Prostate gland (tissue), 2 donors: ENCODE results near the gene UBAC2. TPM values are rescaled to one million over a fixed set of nuclear protein-coding genes. Genes with fewer than 3 reads are reported as not detected.

Source experiments
- DNase-seq: peaks from one replicate; pipeline ENCODE4 v3.0.0-alpha.2; 2019; ENCODE audit warnings: low spot score
- H3K27ac ChIP-seq, 2 donors: fragments of 200-600 bp; sonication (generic); 2 replicates each; pipeline ENCODE4 v1.5.1; 2017 to 2019
- H3K27me3 ChIP-seq: fragments of 200-600 bp; sonication (generic); replicated peaks from 2 replicates; pipeline ENCODE4 v1.5.1; 2019; ENCODE audit not compliant: insufficient read depth
- H3K36me3 ChIP-seq, 2 donors: fragments of 200-600 bp; sonication (generic); 1 replicate in 1 of 2; 2 replicates in 1 of 2; pipeline versions ENCODE4 v1.5.1 to v1.8.1; 2017 to 2019
- H3K4me1 ChIP-seq: fragments of 200-600 bp; sonication (generic); replicated peaks from 2 replicates; pipeline ENCODE4 v1.5.1; 2019
- H3K4me3 ChIP-seq, 2 donors: fragments of 200-600 bp; sonication (generic); 2 replicates each; pipeline ENCODE4 v1.5.1; 2017 to 2019
- H3K9me3 ChIP-seq: fragments of 200-600 bp; sonication (generic); 2 replicates; pipeline ENCODE4 v1.5.1; 2017
- POLR2A ChIP-seq: fragments of 450-650 bp; IDR thresholded peaks from one replicate; pipeline ENCODE4 v1.6.1; 2016; ENCODE audit warnings: antibody characterized with exemption, mild to moderate bottlenecking
- POLR2AphosphoS5 ChIP-seq: sonication (generic); formaldehyde crosslinking; IDR thresholded peaks from one replicate; pipeline ENCODE4 v1.6.1; 2017; ENCODE audit warnings: antibody characterized with exemption
- WGBS: methylation state at CpG from one replicate; pipeline ENCODE4 v1.1.5; 2018; 5-methylcytosine and 5-hydroxymethylcytosine counted together
- intact Hi-C: fragments of 100-400 bp; cut with DNase I; formaldehyde crosslinking; loops from one replicate; pipeline ENCODE4 v1.14.2; 2022
- total RNA-seq, 2 donors: library from RNA; depleted of rRNA; stranded (reverse); fragments of >200 nt; gene quantifications; one replicate each; pipeline ENCODE4 v1.1.0, GENCODE V29; 2016
- TF ChIP-seq, protein P1 (sequence below), 4 experiments: fragments of 200-600 bp in 2 of 4; fragments of 450-650 bp in 2 of 4; sonication (generic) in 2 of 4; IDR thresholded peaks; 1 replicate in 3 of 4; 2 replicates in 1 of 4; pipeline ENCODE4 v1.5.1; 2016 to 2019; ENCODE audit warnings: antibody characterized with exemption in 4 of 4, mild to moderate bottlenecking in 2 of 4, moderate library complexity in 2 of 4

The UBAC2 gene
- total RNA-seq, 2 donors from 2014 or later, result 60.7 to 86.9 TPM

DNA sequence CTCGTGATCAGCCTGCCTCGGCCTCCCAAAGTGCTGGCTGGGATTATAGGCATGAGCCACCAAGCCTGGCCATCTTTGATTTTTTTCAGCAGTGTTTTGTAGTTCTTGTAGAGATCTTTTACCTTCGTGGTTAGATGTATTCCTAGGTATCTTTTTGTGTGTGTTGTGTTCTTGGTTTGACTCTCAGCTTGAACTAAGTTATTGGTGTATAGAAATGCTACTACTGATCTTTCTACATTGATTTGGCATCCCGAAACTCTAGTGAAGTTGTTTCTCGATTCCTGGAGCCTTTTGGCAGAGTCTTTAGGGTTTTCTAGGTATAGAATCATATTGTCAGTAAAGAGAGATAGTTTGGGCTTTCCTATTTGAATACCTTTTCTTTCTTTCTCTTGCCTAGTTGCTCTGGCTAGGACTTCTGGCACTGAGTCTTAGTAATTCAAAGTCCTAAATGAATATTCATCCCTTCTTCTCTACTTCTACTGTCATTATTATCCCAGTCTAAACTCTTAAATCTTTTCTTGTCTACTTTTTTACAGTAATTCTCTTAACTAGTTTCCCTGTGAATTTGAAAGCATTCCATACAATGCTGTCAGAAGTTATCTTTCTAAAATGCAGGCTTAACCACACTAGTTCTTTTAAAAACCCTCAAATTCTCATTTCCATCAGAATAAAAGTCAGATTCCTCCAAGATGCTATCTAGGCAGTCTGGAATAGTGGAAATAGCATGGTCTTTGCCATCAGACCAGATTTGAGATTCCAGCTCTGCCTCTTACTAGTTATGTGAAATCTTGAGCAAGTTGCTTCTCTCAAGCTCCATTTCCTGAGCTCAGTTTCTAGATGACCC is 50.5 kb downstream of the UBAC2 start:
- WGBS, result 90% methylated on average over 5 of the region's 5 CpGs

DNA sequence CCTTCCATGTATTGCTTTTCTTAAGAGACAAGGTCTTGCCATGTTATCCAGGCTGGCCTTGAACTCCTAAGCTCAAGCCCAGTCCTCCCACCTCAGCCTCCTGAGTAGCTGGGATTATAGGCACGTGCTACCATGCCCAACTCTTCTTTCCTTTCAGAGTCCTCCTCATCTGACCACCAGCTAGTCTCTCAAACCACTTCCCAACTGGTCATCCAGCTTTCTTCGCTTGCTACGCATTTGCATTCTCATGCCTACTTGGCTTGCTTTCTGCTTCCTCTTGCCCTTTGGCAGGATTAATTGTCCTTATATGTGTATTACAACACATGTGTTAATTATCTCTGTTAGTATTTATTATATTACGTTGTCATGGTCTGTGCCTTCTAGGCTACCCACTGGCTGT is 51.3 kb downstream of the UBAC2 start:
- TF ChIP-seq POLR2A, result no peak
- TF ChIP-seq, protein P1, sequence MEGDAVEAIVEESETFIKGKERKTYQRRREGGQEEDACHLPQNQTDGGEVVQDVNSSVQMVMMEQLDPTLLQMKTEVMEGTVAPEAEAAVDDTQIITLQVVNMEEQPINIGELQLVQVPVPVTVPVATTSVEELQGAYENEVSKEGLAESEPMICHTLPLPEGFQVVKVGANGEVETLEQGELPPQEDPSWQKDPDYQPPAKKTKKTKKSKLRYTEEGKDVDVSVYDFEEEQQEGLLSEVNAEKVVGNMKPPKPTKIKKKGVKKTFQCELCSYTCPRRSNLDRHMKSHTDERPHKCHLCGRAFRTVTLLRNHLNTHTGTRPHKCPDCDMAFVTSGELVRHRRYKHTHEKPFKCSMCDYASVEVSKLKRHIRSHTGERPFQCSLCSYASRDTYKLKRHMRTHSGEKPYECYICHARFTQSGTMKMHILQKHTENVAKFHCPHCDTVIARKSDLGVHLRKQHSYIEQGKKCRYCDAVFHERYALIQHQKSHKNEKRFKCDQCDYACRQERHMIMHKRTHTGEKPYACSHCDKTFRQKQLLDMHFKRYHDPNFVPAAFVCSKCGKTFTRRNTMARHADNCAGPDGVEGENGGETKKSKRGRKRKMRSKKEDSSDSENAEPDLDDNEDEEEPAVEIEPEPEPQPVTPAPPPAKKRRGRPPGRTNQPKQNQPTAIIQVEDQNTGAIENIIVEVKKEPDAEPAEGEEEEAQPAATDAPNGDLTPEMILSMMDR (IDR thresholded peaks at IDR 0.05), result no peak
- no peak for TF ChIP-seq POLR2AphosphoS5
- Histone ChIP-seq H3K36me3 (no peaks in the 10 kb centered on the region), H3K4me3 (no peak overlapping the region), H3K4me1 (no peaks in the 10 kb centered on the region), H3K9me3 (no peaks in the 10 kb centered on the region), H3K27me3 (no peaks in the 10 kb centered on the region), H3K27ac (no peak overlapping the region)
- intact Hi-C loops, result no loop called here
- DNase-seq, result no peak
- 93% methylated on average over 4 of the region's 4 CpGs for WGBS

More for the DNA sequence above, 50.5 kb downstream of the UBAC2 start:
- DNase-seq, result no peak
- Histone ChIP-seq H3K36me3 (no peaks in the 10 kb centered on the region), H3K27me3 (no peaks in the 10 kb centered on the region), H3K9me3 (no peaks in the 10 kb centered on the region), H3K4me1 (no peaks in the 10 kb centered on the region), H3K4me3 (no peak overlapping the region), H3K27ac (no peak overlapping the region)
- intact Hi-C loops, result no loop called here
- TF ChIP-seq POLR2AphosphoS5 (no peak), POLR2A (no peak)

DNA sequence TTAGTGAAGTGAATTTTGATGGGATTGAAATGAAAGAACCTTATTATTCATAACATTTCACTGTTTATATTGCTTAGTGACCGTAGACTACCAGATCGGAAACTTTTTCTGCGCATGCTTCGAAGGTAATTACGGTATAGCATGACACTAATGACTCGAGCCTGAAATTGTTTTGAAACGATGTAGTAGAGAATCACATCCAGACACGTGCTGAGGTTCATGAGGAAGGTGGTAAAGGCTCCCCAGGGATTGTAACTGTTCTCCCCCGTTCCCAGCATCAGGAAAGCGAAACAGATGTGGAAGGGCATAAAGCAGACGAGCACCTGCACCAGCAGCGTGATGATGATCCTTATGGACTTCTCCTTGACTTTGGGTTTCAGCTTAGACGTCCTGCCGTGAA is 54.2 kb downstream of the UBAC2 start:
- Histone ChIP-seq H3K9me3 (no peaks in the 10 kb centered on the region), H3K27ac (no peak overlapping the region), H3K4me1 (no peaks in the 10 kb centered on the region), H3K4me3 (no peak overlapping the region), H3K27me3 (no peaks in the 10 kb centered on the region), H3K36me3 (no peaks in the 10 kb centered on the region)
- no peak for DNase-seq
- 92% methylated on average over 14 of the region's 14 CpGs for WGBS
- no peak for TF ChIP-seq POLR2AphosphoS5
- TF ChIP-seq, protein P1 (IDR thresholded peaks at IDR 0.05), result no peak
- no peak for TF ChIP-seq POLR2A
- intact Hi-C loops, result no loop called here

DNA sequence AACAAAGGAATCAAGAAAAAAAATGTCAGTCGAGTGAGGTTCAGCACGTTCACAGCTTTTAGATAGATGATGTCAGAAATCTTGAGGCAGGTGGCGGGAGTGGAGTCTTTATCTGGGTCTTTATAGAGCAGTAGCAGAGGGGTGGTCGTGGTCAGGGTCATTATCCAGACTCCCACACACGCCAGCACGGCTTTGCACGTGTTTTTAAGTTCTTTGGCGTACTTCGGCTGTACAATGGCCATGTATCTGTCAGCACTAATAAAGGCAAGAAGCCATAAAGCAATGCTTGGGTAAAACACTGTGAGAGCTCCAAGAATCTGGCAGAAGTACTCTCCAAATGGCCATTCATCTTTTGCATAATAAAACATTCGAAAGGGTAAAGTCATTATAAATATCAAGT is 54.6 kb downstream of the UBAC2 start:
- intact Hi-C loops, result no loop called here
- TF ChIP-seq POLR2A (no peak), POLR2AphosphoS5 (no peak)
- TF ChIP-seq, protein P1 (IDR thresholded peaks at IDR 0.05), result no peak
- Histone ChIP-seq H3K4me1 (no peaks in the 10 kb centered on the region), H3K36me3 (no peaks in the 10 kb centered on the region), H3K27ac (no peak overlapping the region), H3K4me3 (no peak overlapping the region), H3K27me3 (no peaks in the 10 kb centered on the region), H3K9me3 (no peaks in the 10 kb centered on the region)
- 84% methylated on average over 10 of the region's 10 CpGs for WGBS
- DNase-seq, result no peak

DNA sequence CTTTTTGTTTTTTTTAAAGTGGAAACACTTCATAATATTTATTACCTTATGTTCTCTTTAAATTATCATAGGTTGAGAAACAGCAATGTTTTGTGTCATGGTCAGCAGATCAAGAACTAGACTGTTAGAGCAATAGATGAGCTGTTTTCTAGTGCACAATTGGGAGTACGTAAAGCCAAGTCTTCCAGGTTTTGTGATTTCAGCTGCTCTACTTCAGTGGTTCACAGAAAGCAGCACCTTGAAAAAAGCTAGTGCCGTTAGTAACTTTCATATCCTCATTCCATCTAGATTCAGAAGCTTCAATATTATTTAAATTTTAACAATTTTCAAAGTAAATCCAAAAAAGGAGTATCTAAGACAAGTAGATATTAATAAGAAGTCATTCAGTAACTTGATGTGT is 55.6 kb downstream of the UBAC2 start:
- Histone ChIP-seq H3K4me1 (no peaks in the 10 kb centered on the region), H3K4me3 (no peak overlapping the region), H3K9me3 (no peaks in the 10 kb centered on the region), H3K27me3 (no peaks in the 10 kb centered on the region), H3K27ac (no peak overlapping the region), H3K36me3 (no peaks in the 10 kb centered on the region)
- TF ChIP-seq POLR2AphosphoS5, result no peak
- no peak for TF ChIP-seq POLR2A
- TF ChIP-seq, protein P1 (IDR thresholded peaks at IDR 0.05), result no peak
- DNase-seq, result no peak
- intact Hi-C loops, result no loop called here
- WGBS, result 92% methylated on average over 2 of the region's 2 CpGs
